Measurements from ENCODE around the gene VAT1L. TPM values are rescaled to one million over a fixed set of nuclear protein-coding genes. Genes with fewer than 3 reads are reported as not detected.

VAT1L gene
- total RNA-seq, 1 donor from 2014 or later: 1.1 TPM

- DNase-seq (ENCODE audit: low spot score): no peak
- Mint-ChIP-seq H3K4me1 (ENCODE audit: unreplicated experiment) (peaks cover 10% of the 10 kb centered on the region), H3K36me3 (ENCODE audit: low read depth, unreplicated experiment) (no peaks in the 10 kb centered on the region), H3K4me3 (ENCODE audit: unreplicated experiment) (no peak overlapping the region), H3K27me3 (ENCODE audit: unreplicated experiment) (peaks cover 1% of the 10 kb centered on the region), H3K9me3 (ENCODE audit: unreplicated experiment) (no peaks in the 10 kb centered on the region), H3K27ac (ENCODE audit: unreplicated experiment) (no peak overlapping the region)
- TF ChIP-seq, protein P1, sequence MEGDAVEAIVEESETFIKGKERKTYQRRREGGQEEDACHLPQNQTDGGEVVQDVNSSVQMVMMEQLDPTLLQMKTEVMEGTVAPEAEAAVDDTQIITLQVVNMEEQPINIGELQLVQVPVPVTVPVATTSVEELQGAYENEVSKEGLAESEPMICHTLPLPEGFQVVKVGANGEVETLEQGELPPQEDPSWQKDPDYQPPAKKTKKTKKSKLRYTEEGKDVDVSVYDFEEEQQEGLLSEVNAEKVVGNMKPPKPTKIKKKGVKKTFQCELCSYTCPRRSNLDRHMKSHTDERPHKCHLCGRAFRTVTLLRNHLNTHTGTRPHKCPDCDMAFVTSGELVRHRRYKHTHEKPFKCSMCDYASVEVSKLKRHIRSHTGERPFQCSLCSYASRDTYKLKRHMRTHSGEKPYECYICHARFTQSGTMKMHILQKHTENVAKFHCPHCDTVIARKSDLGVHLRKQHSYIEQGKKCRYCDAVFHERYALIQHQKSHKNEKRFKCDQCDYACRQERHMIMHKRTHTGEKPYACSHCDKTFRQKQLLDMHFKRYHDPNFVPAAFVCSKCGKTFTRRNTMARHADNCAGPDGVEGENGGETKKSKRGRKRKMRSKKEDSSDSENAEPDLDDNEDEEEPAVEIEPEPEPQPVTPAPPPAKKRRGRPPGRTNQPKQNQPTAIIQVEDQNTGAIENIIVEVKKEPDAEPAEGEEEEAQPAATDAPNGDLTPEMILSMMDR (IDR thresholded peaks at IDR 0.05; ENCODE audit: unreplicated experiment): no peak
Observed at GRCh38 chr16:77873066-77873465, 84.7 kb downstream of the VAT1L start.

GRCh38 chr16:77874347-77874746, 86.0 kb downstream of the VAT1L start:
- DNase-seq (ENCODE audit: low spot score): no peak
- Mint-ChIP-seq H3K4me3 (ENCODE audit: unreplicated experiment) (no peak overlapping the region), H3K27me3 (ENCODE audit: unreplicated experiment) (peaks cover 1% of the 10 kb centered on the region), H3K27ac (ENCODE audit: unreplicated experiment) (no peak overlapping the region), H3K9me3 (ENCODE audit: unreplicated experiment) (no peaks in the 10 kb centered on the region), H3K4me1 (ENCODE audit: unreplicated experiment) (peaks cover 2% of the 10 kb centered on the region), H3K36me3 (ENCODE audit: low read depth, unreplicated experiment) (no peaks in the 10 kb centered on the region)
- TF ChIP-seq, protein P1 (IDR thresholded peaks at IDR 0.05; ENCODE audit: unreplicated experiment): no peak

DNA sequence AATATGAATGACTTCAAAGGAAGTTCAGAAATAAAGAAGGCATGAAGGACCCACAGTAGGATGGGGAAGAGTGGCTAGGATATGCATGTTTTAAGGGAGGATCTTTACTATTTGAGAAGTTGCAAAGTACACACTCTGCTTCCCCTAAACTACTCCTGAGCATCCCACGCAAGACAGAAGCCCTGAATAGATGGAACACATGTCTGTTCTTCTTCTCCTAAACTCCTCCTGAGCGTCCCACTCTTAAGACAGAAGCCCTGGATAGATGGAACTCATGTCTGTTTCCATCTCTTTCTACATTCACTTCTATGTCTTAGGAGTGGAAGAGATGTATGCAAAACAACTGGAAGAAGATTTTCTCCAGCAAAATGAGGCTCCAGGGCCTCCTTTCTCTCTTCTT, 88.4 kb downstream of the VAT1L start:
- Mint-ChIP-seq H3K36me3 (ENCODE audit: low read depth, unreplicated experiment) (no peaks in the 10 kb centered on the region), H3K27me3 (ENCODE audit: unreplicated experiment) (peaks cover 1% of the 10 kb centered on the region), H3K9me3 (ENCODE audit: unreplicated experiment) (no peaks in the 10 kb centered on the region), H3K4me1 (ENCODE audit: unreplicated experiment) (peaks cover 2% of the 10 kb centered on the region), H3K27ac (ENCODE audit: unreplicated experiment) (no peak overlapping the region), H3K4me3 (ENCODE audit: unreplicated experiment) (no peak overlapping the region)
- TF ChIP-seq, protein P1 (IDR thresholded peaks at IDR 0.05; ENCODE audit: unreplicated experiment): no peak
- DNase-seq (ENCODE audit: low spot score): no peak

DNA sequence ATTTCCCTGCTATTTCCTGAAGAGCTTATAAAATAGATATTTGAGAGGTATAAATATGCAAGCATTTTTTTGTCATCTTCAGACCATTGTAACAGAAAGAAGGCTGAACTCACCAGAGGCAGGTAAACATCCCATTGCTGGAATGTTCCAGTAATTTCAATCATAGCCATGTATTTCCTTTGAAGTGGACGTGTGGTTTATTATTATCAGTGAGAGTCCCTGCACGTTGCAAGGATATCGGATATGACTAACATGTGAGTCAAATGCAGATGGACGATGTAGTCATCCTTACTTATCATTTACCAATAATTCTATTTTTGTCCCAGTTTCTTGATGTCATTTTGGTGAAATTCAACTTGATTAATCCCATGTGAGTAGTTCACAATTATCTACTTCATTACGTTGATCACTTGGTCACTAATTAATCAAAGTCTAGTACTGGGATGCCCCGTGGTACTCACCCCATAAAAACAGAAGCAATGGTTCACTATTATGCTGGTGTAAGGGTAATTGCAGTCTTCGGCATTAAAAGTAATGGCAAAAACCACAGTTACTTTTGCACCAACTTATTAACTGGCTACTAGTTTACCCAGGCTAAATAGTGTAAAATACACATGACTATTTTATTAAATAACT, 89.5 kb downstream of the VAT1L start:
- TF ChIP-seq, protein P1 (IDR thresholded peaks at IDR 0.05; ENCODE audit: unreplicated experiment): no peak
- DNase-seq (ENCODE audit: low spot score): no peak
- Mint-ChIP-seq H3K4me1 (ENCODE audit: unreplicated experiment) (peaks cover 2% of the 10 kb centered on the region), H3K27ac (ENCODE audit: unreplicated experiment) (no peak overlapping the region), H3K4me3 (ENCODE audit: unreplicated experiment) (no peak overlapping the region), H3K27me3 (ENCODE audit: unreplicated experiment) (no peaks in the 10 kb centered on the region), H3K36me3 (ENCODE audit: low read depth, unreplicated experiment) (no peaks in the 10 kb centered on the region), H3K9me3 (ENCODE audit: unreplicated experiment) (no peaks in the 10 kb centered on the region)

- Mint-ChIP-seq H3K9me3 (ENCODE audit: unreplicated experiment) (no peaks in the 10 kb centered on the region), H3K36me3 (ENCODE audit: low read depth, unreplicated experiment) (no peaks in the 10 kb centered on the region), H3K27ac (ENCODE audit: unreplicated experiment) (no peak overlapping the region), H3K4me1 (ENCODE audit: unreplicated experiment) (no peaks in the 10 kb centered on the region), H3K4me3 (ENCODE audit: unreplicated experiment) (no peak overlapping the region), H3K27me3 (ENCODE audit: unreplicated experiment) (peaks cover 2% of the 10 kb centered on the region)
- DNase-seq (ENCODE audit: low spot score): no peak
- TF ChIP-seq, protein P1 (IDR thresholded peaks at IDR 0.05; ENCODE audit: unreplicated experiment): no peak
Observed at GRCh38 chr16:77881355-77882030, 93.1 kb downstream of the VAT1L start.

Data from endothelial cell (in vitro differentiated cells).